ENCODE measurements around the gene NSRP1. TPM values are rescaled to one million over a fixed set of nuclear protein-coding genes. Genes with fewer than 3 reads are reported as not detected.

NSRP1 gene
- total and polyA plus RNA-seq, 2 donors (not counting 3 experiments of a cell fraction or from before 2014, with no cell fraction given) = 11.2 to 29.1 TPM

- no peaks in the 10 kb centered on the region for H3K9me3 ChIP-seq (replicated peaks; ENCODE audit: control insufficient read depth, insufficient read depth, low read length)
- no peaks in the 10 kb centered on the region for H4K20me1 ChIP-seq (replicated peaks; ENCODE audit: control insufficient read depth, extremely low read depth, insufficient read depth, low read length)
- dilution Hi-C loops (cut with MboI; ENCODE audit: extremely low pct_ligation_motif_present, low sequenced_read_pairs) (no loop called here), intact Hi-C loops (cut with micrococcal nuclease) (loop anchor here (10.0 kb wide), 2 partner anchors 156 to 716 kb away; partner anchors contain the start of gene SSH2)
- H3K79me2 ChIP-seq (ENCODE audit: control insufficient read depth, insufficient read depth, low read length) = no peaks in the 10 kb centered on the region
- no peaks in the 10 kb centered on the region for H3K36me3 ChIP-seq (ENCODE audit: control insufficient read depth in 2 of 2, extremely low read depth in 1 of 2, insufficient read depth in 2 of 2, low read length in 2 of 2)
- ChIA-PET CTCF (interaction anchor here (1.0 to 6.2 kb wide), 9 partner anchors 13 to 473 kb away, joined by 3 to 206 read pairs (median 36); partner anchors contain the start of gene SSH2), POLR2A (interaction anchor here (0.6 kb wide), 1 partner anchor 25 kb away, joined by 4 read pairs; no protein-coding TSS in a partner anchor)
- H3K27ac ChIP-seq (ENCODE audit: insufficient read depth, low read depth, low read length) = no peak overlapping the region
- TF ChIP-seq FOS (IDR thresholded peaks at IDR 0.05; ENCODE audit: borderline replicate concordance, insufficient read depth, low read length) = no peak
- TF ChIP-seq CTCF (IDR thresholded peaks at IDR 0.05; ENCODE audit: extremely low read depth in 1 of 2, insufficient read depth in 1 of 2, low read depth in 1 of 2, low read length in 2 of 2) = no peak
- no peak for TF ChIP-seq MAX (IDR thresholded peaks at IDR 0.05; ENCODE audit: insufficient read depth, insufficient read length)
- TF ChIP-seq MYC (IDR thresholded peaks at IDR 0.05; ENCODE audit: low read depth, low read length) = no peak
- no peak for TF ChIP-seq GATA2 (IDR thresholded peaks at IDR 0.05; ENCODE audit: insufficient read depth, insufficient read length, low read depth, low read length)
- DNase-seq (ENCODE audit: low read depth, low spot score) = no peak
- BruUV-seq (replicated peaks) = no TSS peak
- H3K4me3 ChIP-seq (replicated peaks in 1 of 3; ENCODE audit: insufficient read depth in 1 of 3, low read depth in 1 of 3, low read length in 3 of 3) = no peak overlapping the region
- no peak overlapping the region for H2AFZ ChIP-seq (ENCODE audit: low read depth, low read length)
- H3K9ac ChIP-seq (replicated peaks; ENCODE audit: extremely low read depth, insufficient read depth, low read length) = no peak overlapping the region
- no peak for FAIRE-seq
- H3K4me2 ChIP-seq (ENCODE audit: insufficient read depth, low read length) = no peak overlapping the region
- no peaks in the 10 kb centered on the region for H3K27me3 ChIP-seq (ENCODE audit: control insufficient read depth in 2 of 2, insufficient read depth in 2 of 2, low read length in 2 of 2)
- H3K9me1 ChIP-seq (replicated peaks; ENCODE audit: control insufficient read depth, extremely low read depth, insufficient read depth, low read length) = no peaks in the 10 kb centered on the region
- no peaks in the 10 kb centered on the region for H3K4me1 ChIP-seq (ENCODE audit: control insufficient read depth, extremely low read depth, insufficient read depth, low read length)
Measured at GRCh38 chr17:30091121-30091670, 25.4 kb upstream of the NSRP1 start.

Data from endothelial cell of umbilical vein (primary cell).